ENCODE results near the gene RIPOR3.
"Not testable (repeated sequence)": the region's sequence is repeated elsewhere in the genome, so short reads cannot be mapped to it uniquely, and the experiment has no call there.

The RIPOR3 gene

GRCh38 chr20:50598768-50599167 lies 92.6 kb downstream of the RIPOR3 start:
- H3K4me1 ChIP-seq (ENCODE audit: control insufficient read depth, insufficient read depth, low read length, unreplicated experiment); H3K36me3 ChIP-seq (ENCODE audit: insufficient read depth, low read length); H3K27ac ChIP-seq (ENCODE audit: low read depth, low read length); H3K27me3 ChIP-seq (ENCODE audit: insufficient read depth, low read length); H3K79me2 ChIP-seq (ENCODE audit: control insufficient read depth, insufficient read depth, low read length, unreplicated experiment); H3K4me3 ChIP-seq (ENCODE audit: low read depth, low read length); H2AFZ ChIP-seq (ENCODE audit: low read length, unreplicated experiment): not testable (repeated sequence)

- Histone ChIP-seq H2AFZ (ENCODE audit: low read length, unreplicated experiment) (no peak overlapping the region), H3K36me3 (ENCODE audit: insufficient read depth, low read length) (no peaks in the 10 kb centered on the region), H3K4me1 (ENCODE audit: control insufficient read depth, insufficient read depth, low read length, unreplicated experiment) (no peaks in the 10 kb centered on the region), H3K79me2 (ENCODE audit: control insufficient read depth, insufficient read depth, low read length, unreplicated experiment) (no peaks in the 10 kb centered on the region), H3K27me3 (ENCODE audit: insufficient read depth, low read length) (no peaks in the 10 kb centered on the region), H3K27ac (ENCODE audit: low read depth, low read length) (no peak overlapping the region), H3K4me3 (ENCODE audit: low read depth, low read length) (no peak overlapping the region)
These were observed 93.3 kb downstream of the RIPOR3 start for GRCh38 chr20:50598074-50598473.

GRCh38 chr20:50597406-50597969 lies 93.9 kb downstream of the RIPOR3 start:
- H3K4me1 ChIP-seq (ENCODE audit: control insufficient read depth, insufficient read depth, low read length, unreplicated experiment): no peaks in the 10 kb centered on the region
- no peaks in the 10 kb centered on the region for H3K79me2 ChIP-seq (ENCODE audit: control insufficient read depth, insufficient read depth, low read length, unreplicated experiment)
- no peak overlapping the region for H2AFZ ChIP-seq (ENCODE audit: low read length, unreplicated experiment)
- H3K4me3 ChIP-seq (ENCODE audit: low read depth, low read length): no peak overlapping the region
- no peak overlapping the region for H3K27ac ChIP-seq (ENCODE audit: low read depth, low read length)
- no peaks in the 10 kb centered on the region for H3K36me3 ChIP-seq (ENCODE audit: insufficient read depth, low read length)
- no peaks in the 10 kb centered on the region for H3K27me3 ChIP-seq (ENCODE audit: insufficient read depth, low read length)

- H3K36me3 ChIP-seq (ENCODE audit: insufficient read depth, low read length): no peaks in the 10 kb centered on the region
- no peak overlapping the region for H3K27ac ChIP-seq (ENCODE audit: low read depth, low read length)
- no peak overlapping the region for H3K4me3 ChIP-seq (ENCODE audit: low read depth, low read length)
- no peak overlapping the region for H2AFZ ChIP-seq (ENCODE audit: low read length, unreplicated experiment)
- no peaks in the 10 kb centered on the region for H3K4me1 ChIP-seq (ENCODE audit: control insufficient read depth, insufficient read depth, low read length, unreplicated experiment)
- no peaks in the 10 kb centered on the region for H3K27me3 ChIP-seq (ENCODE audit: insufficient read depth, low read length)
- no peaks in the 10 kb centered on the region for H3K79me2 ChIP-seq (ENCODE audit: control insufficient read depth, insufficient read depth, low read length, unreplicated experiment)
These were observed 94.7 kb downstream of the RIPOR3 start for GRCh38 chr20:50596694-50597021.

DNA sequence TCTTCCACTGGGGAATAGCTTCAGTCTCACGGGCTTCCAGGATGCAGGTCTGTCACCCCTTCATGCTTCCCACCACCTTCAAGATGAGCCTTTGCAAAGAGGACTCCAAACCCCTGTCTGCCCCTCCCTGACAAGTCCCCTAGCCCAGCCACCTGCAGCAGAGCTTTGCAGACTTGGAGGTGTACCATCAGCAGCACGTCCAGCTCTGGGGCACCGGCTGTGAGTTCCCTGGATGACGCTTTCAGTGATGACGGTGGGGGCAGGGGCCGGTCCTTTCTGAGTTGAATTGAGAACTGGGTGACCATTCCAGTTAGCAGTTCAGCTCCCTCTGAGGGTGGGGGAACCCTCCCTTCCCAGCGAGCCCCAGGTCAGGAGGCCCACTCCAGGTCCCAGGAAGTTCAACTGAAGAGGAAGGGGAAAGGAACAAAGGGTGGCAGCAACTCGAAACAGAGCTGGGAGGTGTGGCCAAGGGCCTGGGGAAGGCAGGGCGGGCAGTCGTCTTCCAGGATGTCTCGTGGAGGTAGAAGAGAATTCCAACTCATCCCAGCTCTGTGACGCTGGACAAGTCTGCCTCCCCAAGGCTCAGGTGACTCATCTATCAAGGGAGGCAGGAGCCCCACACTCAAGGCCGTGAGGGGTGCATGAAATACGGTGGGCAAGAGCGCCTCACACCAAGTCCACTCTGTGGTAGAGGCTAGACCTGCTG lies 95.2 kb downstream of the RIPOR3 start:
- no peaks in the 10 kb centered on the region for H3K36me3 ChIP-seq (ENCODE audit: insufficient read depth, low read length)
- H3K27me3 ChIP-seq (ENCODE audit: insufficient read depth, low read length): no peaks in the 10 kb centered on the region
- no peak overlapping the region for H3K4me3 ChIP-seq (ENCODE audit: low read depth, low read length)
- H2AFZ ChIP-seq (ENCODE audit: low read length, unreplicated experiment): no peak overlapping the region
- H3K4me1 ChIP-seq (ENCODE audit: control insufficient read depth, insufficient read depth, low read length, unreplicated experiment): no peaks in the 10 kb centered on the region
- H3K27ac ChIP-seq (ENCODE audit: low read depth, low read length): no peak overlapping the region
- H3K79me2 ChIP-seq (ENCODE audit: control insufficient read depth, insufficient read depth, low read length, unreplicated experiment): no peaks in the 10 kb centered on the region

- no peaks in the 10 kb centered on the region for H3K79me2 ChIP-seq (ENCODE audit: control insufficient read depth, insufficient read depth, low read length, unreplicated experiment)
- H3K4me1 ChIP-seq (ENCODE audit: control insufficient read depth, insufficient read depth, low read length, unreplicated experiment): no peaks in the 10 kb centered on the region
- H3K27me3 ChIP-seq (ENCODE audit: insufficient read depth, low read length): no peaks in the 10 kb centered on the region
- H2AFZ ChIP-seq (ENCODE audit: low read length, unreplicated experiment): no peak overlapping the region
- no peak overlapping the region for H3K4me3 ChIP-seq (ENCODE audit: low read depth, low read length)
- H3K27ac ChIP-seq (ENCODE audit: low read depth, low read length): no peak overlapping the region
- no peaks in the 10 kb centered on the region for H3K36me3 ChIP-seq (ENCODE audit: insufficient read depth, low read length)
These were observed 95.9 kb downstream of the RIPOR3 start for GRCh38 chr20:50595433-50595895.

DNA sequence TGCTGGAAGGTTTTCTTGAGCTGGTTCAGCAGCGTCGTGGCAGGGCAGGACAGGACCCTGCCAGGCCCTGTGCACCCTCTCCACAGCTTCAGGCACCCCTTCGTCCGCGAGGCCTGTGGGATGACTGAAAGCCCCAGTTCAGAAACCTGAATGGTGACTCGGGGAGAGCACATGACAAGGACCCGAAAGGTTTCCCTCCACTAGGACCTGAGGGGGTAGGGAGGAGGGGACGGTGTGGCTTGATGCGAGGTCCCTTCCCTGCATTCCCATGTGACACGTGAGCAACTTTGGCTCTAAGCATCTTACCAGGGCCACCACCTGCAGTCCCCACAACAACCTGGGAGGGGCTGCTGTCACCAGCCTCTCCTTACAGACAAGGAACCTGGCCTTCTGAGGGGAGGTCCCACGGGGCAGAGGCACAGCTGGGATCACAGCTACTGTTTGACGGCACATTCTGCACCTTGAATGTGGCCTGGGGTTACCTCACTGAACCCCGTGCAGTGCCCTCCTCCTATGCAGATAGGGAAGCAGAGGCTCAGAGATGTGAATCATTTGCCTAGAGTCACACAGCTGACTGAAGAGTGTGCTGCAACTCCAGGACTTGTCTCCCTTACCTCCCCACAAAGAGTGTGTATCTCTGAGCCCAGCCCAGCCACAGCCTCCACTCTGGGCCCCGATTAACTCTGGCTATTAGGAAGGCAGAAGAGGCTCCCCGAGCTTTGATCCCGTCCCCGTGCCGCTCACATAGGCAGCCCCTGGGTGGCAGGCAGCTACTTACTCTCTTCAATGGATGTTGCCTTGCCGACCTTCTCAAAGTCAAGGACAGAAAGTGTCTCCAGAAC lies 96.5 kb downstream of the RIPOR3 start:
- no peaks in the 10 kb centered on the region for H3K4me1 ChIP-seq (ENCODE audit: control insufficient read depth, insufficient read depth, low read length, unreplicated experiment)
- no peaks in the 10 kb centered on the region for H3K79me2 ChIP-seq (ENCODE audit: control insufficient read depth, insufficient read depth, low read length, unreplicated experiment)
- no peak overlapping the region for H3K27ac ChIP-seq (ENCODE audit: low read depth, low read length)
- H3K27me3 ChIP-seq (ENCODE audit: insufficient read depth, low read length): no peaks in the 10 kb centered on the region
- H2AFZ ChIP-seq (ENCODE audit: low read length, unreplicated experiment): no peak overlapping the region
- 0 out of 2 replicates have a peak, but pooled peaks cover 4% of the 10 kb centered on the region for H3K36me3 ChIP-seq (ENCODE audit: insufficient read depth, low read length)
- no peak overlapping the region for H3K4me3 ChIP-seq (ENCODE audit: low read depth, low read length)

DNA sequence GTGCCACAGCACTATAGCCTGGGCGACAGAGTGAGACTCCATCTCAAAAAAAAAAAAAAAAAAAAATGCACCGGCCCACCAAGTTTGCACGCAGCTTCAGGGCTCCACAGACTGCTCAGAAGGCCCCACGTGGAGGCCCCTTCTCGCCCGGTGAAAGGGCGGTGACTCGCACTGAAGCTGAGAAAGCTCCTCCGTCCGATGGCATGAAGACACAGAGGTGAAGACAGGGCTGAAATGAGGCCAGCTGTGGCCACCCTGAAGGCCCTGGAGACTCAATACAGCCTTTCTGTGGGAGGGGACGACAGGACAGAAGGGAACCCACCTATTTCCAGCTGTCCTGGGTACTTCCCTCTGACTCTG lies 97.1 kb downstream of the RIPOR3 start:
- Histone ChIP-seq H3K27ac (ENCODE audit: low read depth, low read length) (no peak overlapping the region), H3K27me3 (ENCODE audit: insufficient read depth, low read length) (no peaks in the 10 kb centered on the region), H3K36me3 (ENCODE audit: insufficient read depth, low read length) (0 out of 2 replicates have a peak, but pooled peaks cover 8% of the 10 kb centered on the region), H3K79me2 (ENCODE audit: control insufficient read depth, insufficient read depth, low read length, unreplicated experiment) (no peaks in the 10 kb centered on the region), H3K4me3 (ENCODE audit: low read depth, low read length) (no peak overlapping the region), H3K4me1 (ENCODE audit: control insufficient read depth, insufficient read depth, low read length, unreplicated experiment) (no peaks in the 10 kb centered on the region), H2AFZ (ENCODE audit: low read length, unreplicated experiment) (no peak overlapping the region)

- Histone ChIP-seq H2AFZ (ENCODE audit: low read length, unreplicated experiment) (no peak overlapping the region), H3K27me3 (ENCODE audit: insufficient read depth, low read length) (no peaks in the 10 kb centered on the region), H3K79me2 (ENCODE audit: control insufficient read depth, insufficient read depth, low read length, unreplicated experiment) (no peaks in the 10 kb centered on the region), H3K4me1 (ENCODE audit: control insufficient read depth, insufficient read depth, low read length, unreplicated experiment) (no peaks in the 10 kb centered on the region), H3K27ac (ENCODE audit: low read depth, low read length) (no peak overlapping the region), H3K4me3 (ENCODE audit: low read depth, low read length) (no peak overlapping the region), H3K36me3 (ENCODE audit: insufficient read depth, low read length) (0 out of 2 replicates have a peak, but pooled peaks cover 8% of the 10 kb centered on the region)
These were observed 98.4 kb downstream of the RIPOR3 start for GRCh38 chr20:50593005-50593335.

- H3K36me3 ChIP-seq (ENCODE audit: insufficient read depth, low read length): 0 out of 2 replicates have a peak, but pooled peaks cover 8% of the 10 kb centered on the region
- no peak overlapping the region for H3K4me3 ChIP-seq (ENCODE audit: low read depth, low read length)
- no peak overlapping the region for H3K27ac ChIP-seq (ENCODE audit: low read depth, low read length)
- H2AFZ ChIP-seq (ENCODE audit: low read length, unreplicated experiment): no peak overlapping the region
- H3K79me2 ChIP-seq (ENCODE audit: control insufficient read depth, insufficient read depth, low read length, unreplicated experiment): no peaks in the 10 kb centered on the region
- H3K4me1 ChIP-seq (ENCODE audit: control insufficient read depth, insufficient read depth, low read length, unreplicated experiment): no peaks in the 10 kb centered on the region
- H3K27me3 ChIP-seq (ENCODE audit: insufficient read depth, low read length): no peaks in the 10 kb centered on the region
These were observed 98.9 kb downstream of the RIPOR3 start for GRCh38 chr20:50592282-50593004.

All from ACC112 (cell line).